Spleen (tissue), 7 donors: ENCODE data around the gene MEG3.

Source experiments
- POLR2A ChIP-seq, 3 donors: fragments of 450-650 bp; IDR thresholded peaks; one replicate each; pipeline ENCODE4 v1.5.1; 2017; ENCODE audit warnings: antibody characterized with exemption in 3 of 3, mild to moderate bottlenecking in 1 of 3
- POLR2AphosphoS5 ChIP-seq, 3 donors: sonication (generic); formaldehyde crosslinking; IDR thresholded peaks; one replicate each; pipeline ENCODE4 v1.5.1; 2017; ENCODE audit warnings: antibody characterized with exemption in 3 of 3
- TF ChIP-seq, protein P1 (sequence below), 11 experiments: fragments of 200-600 bp in 7 of 11; fragments of 450-650 bp in 4 of 11; sonication (generic) in 4 of 11; IDR thresholded peaks in 8 of 11; conservative IDR thresholded peaks in 3 of 11; 1 replicate in 7 of 11; 2 replicates in 4 of 11; pipeline versions ENCODE4 v1.4.0 to v1.8.0; 2016 to 2021; ENCODE audit warnings: antibody characterized with exemption in 11 of 11, inconsistent platforms in 4 of 11, mild to moderate bottlenecking in 1 of 11
- donor health status: DM: no; HTN: no; CAD: no; lungs with moderate emphysema.
- donor health status: DM: no; HTN: no; CAD: no.
- donor health status: DM: no; HTN: no; CAD: no.

DNA sequence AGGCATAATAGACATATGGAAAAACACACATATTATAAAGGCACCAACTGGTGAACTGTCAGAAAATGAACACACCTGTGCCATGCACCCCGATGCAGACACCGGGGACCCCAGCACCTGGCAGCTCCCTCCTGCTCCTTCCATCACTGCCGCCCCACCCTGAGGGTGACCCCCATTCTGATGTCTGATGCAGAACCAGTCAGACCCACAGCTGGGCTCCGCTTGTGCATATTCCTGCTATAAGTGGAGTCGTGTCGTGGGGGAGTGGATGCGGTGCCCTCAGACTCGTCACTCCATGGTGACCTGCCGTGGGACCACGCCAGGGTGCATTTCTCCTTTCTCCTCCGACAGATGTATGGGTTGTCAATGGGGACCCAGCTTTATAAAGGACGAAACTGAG is 45.7 kb upstream of the MEG3 start:
- TF ChIP-seq, protein P1, sequence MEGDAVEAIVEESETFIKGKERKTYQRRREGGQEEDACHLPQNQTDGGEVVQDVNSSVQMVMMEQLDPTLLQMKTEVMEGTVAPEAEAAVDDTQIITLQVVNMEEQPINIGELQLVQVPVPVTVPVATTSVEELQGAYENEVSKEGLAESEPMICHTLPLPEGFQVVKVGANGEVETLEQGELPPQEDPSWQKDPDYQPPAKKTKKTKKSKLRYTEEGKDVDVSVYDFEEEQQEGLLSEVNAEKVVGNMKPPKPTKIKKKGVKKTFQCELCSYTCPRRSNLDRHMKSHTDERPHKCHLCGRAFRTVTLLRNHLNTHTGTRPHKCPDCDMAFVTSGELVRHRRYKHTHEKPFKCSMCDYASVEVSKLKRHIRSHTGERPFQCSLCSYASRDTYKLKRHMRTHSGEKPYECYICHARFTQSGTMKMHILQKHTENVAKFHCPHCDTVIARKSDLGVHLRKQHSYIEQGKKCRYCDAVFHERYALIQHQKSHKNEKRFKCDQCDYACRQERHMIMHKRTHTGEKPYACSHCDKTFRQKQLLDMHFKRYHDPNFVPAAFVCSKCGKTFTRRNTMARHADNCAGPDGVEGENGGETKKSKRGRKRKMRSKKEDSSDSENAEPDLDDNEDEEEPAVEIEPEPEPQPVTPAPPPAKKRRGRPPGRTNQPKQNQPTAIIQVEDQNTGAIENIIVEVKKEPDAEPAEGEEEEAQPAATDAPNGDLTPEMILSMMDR (IDR thresholded peaks at IDR 0.05 in 8 of 11, conservative IDR thresholded peaks at IDR 0.05 in 3 of 11) = no peak
- TF ChIP-seq POLR2AphosphoS5 (IDR thresholded peaks at IDR 0.05) = no peak
- TF ChIP-seq POLR2A (IDR thresholded peaks at IDR 0.05) = no peak
